C4-2B (cell line): ENCODE measurements around the gene GRPEL2.

Source experiments
- H3K27ac ChIP-seq: fragments of 450-650 bp; 2 replicates; pipeline ENCODE4 v1.5.1; 2017
- CTCF ChIP-seq: fragments of 450-650 bp; conservative IDR thresholded peaks from 2 replicates; pipeline ENCODE4 v1.5.1; 2017; ENCODE audit warnings: mild to moderate bottlenecking
- ZFX ChIP-seq: fragments of 450-650 bp; IDR thresholded peaks from 2 replicates; pipeline ENCODE4 v1.6.1; 2017

GRPEL2 gene

GRCh38 chr5:149370878-149371277, 25.6 kb downstream of the GRPEL2 start:
- no peak for TF ChIP-seq ZFX
- no peak for TF ChIP-seq CTCF
- H3K27ac ChIP-seq: no peak overlapping the region

GRCh38 chr5:149371296-149371962, 26.1 kb downstream of the GRPEL2 start:
- TF ChIP-seq ZFX: no peak
- TF ChIP-seq CTCF: peak; percentile 95
- H3K27ac ChIP-seq: no peak overlapping the region

GRCh38 chr5:149372076-149372795, 26.9 kb downstream of the GRPEL2 start:
- no peak overlapping the region for H3K27ac ChIP-seq
- no peak for TF ChIP-seq ZFX
- TF ChIP-seq CTCF: no peak

- TF ChIP-seq ZFX (no peak), CTCF (no peak)
- no peak overlapping the region for H3K27ac ChIP-seq
These were observed 27.6 kb downstream of the GRPEL2 start for GRCh38 chr5:149372932-149373331.

- no peak for TF ChIP-seq CTCF
- no peak for TF ChIP-seq ZFX
- no peak overlapping the region for H3K27ac ChIP-seq
These were observed 29.0 kb downstream of the GRPEL2 start for GRCh38 chr5:149374303-149374702.

- no peak for TF ChIP-seq ZFX
- TF ChIP-seq CTCF: no peak
- H3K27ac ChIP-seq: no peak overlapping the region
These were observed 29.5 kb downstream of the GRPEL2 start for GRCh38 chr5:149374801-149375200.

GRCh38 chr5:149375434-149375833, 30.1 kb downstream of the GRPEL2 start:
- H3K27ac ChIP-seq: no peak overlapping the region
- TF ChIP-seq CTCF (no peak), ZFX (no peak)
